Hippocampal formation (tissue), 2 donors: ENCODE measurements around the gene SLC7A10.
A peak's percentile ranks its signal among the peaks of the same experiment; 100 is the strongest.
"Not testable (repeated sequence)": the region's sequence is repeated elsewhere in the genome, so short reads cannot be mapped to it uniquely, and the experiment has no call there.

ENCODE experiments used
- DNase-seq, 2 donors: peaks; one replicate each; lab custom pipeline; 2025; lab: John Stamatoyannopoulos, UW

SLC7A10 gene

DNA sequence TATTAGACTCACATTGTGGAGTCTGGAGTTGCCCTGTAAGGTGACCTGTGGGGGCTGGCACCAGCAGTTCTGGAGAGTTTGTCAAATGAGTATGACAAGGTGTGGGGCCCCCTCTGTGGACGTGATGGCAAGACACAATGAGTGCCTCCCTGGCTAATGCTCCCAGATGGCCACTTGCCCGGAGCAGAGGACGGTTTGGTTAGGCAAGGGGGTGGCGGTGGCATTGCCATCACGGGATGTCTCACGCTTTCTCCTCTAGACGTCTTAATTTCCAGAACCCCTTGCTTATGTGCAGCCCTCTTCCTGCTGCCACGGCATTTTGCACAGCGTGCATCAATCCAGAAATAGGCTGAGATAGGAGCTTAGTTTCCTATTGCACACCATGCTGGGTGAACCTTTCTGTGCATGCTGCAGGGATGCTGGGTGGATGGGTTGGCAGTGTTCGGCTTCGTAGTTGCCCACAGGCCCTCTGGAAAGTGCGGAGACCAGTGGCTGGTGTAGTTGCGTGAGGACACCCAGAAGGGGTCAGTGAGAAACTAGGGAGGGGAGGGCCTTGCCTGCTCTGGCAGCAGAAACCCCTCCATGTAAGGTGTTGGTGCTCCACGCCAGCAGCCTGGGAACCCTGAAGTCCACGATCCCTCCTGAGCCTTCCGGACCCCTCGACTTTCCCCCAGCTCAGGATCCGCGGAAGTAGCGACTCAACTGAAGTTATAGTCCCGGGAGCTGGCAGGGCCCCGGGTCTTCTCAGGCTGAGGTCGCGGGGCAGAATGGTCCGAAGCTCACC is 49.6 kb downstream of the SLC7A10 start:
- DNase-seq, result peak in 1 of 2 donors; percentile 57

DNA sequence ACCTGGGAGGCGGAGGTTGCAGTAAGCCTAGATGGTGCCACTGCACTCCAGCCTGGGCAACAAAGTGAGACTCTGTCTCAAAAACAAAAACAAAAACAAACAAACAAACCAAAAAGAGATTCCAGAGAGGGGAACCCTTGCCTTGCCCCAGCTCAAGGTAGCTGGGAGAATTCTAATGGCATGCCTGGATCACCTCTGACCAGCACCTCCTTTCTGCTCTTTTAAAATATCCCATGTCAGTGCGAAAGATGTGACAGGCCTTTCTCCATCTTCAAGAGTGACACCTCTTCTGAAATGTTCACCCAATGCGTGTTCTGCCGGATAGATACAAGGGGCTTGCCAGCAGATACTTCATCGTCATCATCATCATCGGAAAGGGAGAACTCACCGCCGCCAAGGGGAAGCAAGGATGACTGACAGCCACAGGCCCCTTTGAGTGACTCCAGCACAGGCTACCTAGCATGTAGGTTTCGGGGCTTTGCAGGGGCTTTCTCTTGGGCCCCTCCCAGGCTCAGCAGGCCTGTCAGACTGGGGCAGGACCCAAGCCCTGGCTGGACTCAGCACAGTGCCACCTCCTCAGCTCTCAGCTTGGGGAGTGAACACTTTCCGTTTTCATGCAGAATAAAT is 50.4 kb downstream of the SLC7A10 start:
- no peak for DNase-seq

DNA sequence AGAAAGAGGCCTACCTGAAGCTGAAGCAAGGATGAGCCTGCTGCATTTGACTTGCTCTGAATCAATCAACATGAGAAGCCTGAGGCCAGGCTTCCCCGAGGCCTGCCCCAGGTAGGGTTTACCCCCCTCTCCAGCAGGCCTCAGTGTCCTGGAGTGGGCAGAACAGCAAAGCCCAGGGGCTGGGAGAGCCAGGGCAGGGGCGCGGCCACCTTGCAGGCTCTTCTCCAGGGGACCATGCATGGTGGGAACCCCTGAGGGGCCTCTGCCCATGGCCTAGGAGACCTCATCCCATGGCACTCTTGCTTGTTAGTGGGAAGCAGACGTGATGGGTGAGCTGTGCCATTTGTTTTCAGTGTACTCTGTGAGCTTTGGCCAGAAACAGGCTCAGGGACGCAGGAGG is 51.5 kb downstream of the SLC7A10 start:
- DNase-seq, result no peak

DNA sequence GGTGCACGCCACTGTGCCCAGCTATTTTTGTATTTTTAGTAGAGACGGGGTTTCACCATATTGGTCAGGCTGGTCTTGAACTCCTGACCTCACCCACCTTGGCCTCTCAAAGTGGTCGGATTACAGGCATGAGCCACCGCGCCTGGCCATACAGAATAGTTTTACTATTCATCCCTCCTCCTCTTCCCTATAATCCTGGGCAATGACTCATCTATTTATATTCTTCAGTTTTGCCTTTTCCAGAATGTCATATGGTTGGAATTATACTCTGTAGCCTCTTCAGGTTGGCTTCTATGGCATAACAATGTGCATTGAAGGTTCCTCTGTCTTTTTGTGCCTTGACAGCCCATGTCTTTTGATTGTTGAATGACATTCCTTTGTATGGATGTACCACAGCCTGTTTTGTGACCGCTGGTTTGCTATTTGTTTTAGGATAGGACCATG is 53.7 kb downstream of the SLC7A10 start:
- no peak for DNase-seq

DNA sequence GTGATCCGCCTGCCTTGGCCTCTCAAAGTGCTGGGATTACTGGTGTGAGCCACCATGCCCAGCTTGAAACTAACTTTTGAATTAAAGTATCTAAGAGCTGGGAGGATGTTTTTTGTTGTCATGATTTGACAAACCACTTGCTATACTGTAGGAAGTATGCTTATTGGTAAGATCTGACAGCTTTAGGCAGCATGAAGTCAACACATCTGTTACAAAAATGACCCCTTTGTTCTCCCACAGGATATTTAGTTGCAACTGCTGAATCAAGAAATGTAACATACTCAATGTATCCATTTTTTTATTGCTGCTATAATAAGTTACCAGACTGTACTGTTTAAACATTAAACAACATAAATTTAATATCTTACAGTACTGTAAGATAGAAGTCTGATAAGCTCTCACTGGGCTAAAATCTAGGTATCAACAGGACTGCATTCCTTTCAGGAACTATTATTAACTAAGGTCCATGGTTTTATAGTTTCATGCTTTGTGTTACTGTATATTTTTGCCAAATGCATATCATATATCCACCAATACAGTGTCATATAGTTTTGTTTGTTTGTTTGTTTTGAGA is 54.3 kb downstream of the SLC7A10 start:
- no peak for DNase-seq

DNA sequence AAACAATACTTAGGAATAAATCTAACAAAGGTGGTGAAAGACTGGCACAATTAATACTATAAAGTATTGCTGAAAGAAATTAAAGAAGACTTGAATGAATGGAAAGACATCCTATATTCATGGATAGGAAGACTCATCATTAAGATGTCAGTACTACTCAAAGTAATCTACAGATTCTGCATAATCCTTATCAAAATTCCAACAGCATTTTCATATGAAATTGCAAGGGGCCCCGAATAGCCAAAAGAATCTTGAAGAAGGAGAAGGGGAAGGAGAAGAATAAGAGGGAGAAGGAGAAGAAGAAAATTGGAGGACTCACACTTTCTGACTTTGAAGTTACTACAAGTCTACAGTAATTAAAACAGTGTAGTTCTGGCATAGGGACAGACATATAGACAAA is 57.1 kb downstream of the SLC7A10 start:
- DNase-seq, result no peak

DNA sequence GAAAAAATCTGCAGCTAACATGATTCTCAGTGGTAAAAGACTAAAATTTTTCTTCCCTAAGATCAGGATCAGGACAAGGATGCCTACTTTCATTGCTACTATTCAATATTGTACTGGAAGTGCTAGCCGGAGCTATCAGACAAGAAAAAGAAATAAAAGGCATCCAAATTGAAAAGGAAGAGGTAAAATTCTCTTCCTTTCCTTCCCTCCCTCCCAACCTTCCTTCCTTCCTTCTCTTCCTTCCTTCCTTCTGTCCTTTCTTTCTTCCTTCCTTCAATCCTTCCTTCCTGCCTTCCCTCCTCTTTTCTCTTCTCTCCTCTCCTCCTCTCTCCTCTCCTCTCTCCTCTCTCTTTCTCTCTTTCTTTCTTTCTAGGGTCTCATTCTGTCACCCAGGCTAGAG is 58.2 kb downstream of the SLC7A10 start:
- DNase-seq, result no peak

DNA sequence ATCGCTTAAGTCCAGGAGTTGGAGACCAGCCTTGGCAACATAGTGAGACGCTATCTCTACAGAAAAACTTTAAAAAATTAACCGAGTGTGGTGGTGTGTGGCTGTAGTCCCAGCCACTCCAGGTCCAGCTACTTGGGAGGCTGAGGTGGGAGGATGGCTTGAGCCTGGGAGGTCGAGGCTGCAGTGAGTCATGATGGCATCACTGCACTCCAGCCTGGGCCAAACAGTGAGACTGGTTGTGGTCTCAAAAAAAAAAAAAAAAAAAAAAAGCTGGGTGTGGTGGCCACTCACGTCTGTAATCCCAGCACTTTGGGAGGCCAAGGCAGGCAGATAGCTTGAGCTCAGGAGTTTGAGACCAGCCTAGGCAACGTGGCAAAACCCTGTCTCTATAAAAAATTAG is 59.6 kb downstream of the SLC7A10 start:
- not testable (repeated sequence) for DNase-seq

DNA sequence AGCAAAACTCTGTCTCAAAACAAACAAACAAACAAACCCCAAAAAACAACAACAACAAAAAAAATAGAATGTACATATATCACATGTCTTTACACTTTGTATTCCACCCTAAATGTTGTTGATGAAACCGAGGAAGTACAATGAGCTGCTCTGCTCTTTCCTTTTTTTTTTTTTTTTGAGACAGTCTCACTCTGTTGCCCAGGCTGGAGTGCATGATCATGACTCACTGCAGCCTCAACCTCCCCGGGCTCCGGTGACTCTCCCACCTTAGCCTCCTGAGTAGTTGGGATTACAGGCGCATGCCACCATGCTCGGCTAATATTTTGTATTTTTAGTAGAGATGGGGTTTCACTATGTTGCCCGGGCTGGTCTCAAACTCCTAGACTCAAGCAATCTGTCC is 62.2 kb downstream of the SLC7A10 start:
- DNase-seq, result no peak

DNA sequence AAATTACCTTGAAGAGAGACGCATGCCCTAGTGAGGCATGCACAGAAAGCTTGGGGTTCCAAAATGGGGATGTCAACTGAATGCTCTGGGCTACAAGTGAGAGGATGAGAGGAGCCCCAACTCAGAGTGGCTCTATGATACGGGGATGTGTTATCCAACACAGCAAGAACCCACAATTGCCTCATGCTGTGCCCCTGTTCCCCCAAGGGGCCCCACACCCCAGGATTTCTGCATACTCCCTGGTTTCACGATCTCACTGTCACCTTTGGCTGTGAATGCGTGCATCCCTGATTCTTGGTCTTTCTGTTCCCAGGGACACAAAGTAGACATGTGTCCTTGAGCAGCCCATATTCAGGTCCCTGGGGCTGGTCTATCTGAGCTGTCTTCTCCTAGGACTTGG is 64.4 kb downstream of the SLC7A10 start:
- no peak for DNase-seq

DNA sequence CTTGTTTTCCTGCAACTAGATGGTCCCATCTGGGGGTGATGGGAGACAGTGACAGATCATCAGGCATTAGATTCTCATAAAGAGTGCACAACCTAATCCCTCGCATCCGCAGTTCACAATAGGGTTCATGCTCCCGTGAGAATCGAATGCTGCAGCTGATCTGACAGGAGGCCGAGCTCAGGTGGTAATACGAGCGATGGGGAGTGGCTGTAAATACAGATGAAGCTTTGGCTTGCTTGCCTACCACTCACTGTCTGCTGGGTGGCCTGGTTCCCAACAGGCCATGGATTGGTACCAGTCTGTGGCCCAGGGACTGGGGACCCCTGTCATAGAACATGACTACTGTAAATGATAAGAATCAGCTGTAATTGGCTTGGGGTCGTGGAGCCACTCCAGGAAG is 65.8 kb downstream of the SLC7A10 start:
- no peak for DNase-seq

DNA sequence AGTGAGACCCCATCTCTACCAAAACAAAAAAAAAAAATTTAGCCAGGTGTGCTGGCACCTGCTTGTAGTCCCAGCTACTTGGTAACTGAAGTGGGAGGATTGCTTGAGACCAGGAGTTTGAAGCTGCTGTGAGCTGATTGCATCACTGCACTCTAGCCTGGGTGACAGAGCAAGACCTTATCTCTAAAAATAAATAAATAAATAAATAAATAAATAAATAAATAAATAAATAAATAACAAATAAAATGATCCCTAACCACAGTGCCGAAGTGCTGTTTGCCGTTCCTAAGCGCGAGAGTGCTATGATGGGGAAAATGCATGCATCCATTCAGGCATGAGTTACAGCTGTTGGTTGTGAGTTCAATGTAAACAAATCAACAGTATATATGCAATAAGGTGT is 66.5 kb downstream of the SLC7A10 start:
- DNase-seq, result no peak
